ENCODE results near the gene UGGT1.

UGGT1 gene

GRCh38 chr2:128103407-128103806, 12.4 kb downstream of the UGGT1 start:
- Histone ChIP-seq H3K4me3 (ENCODE audit: insufficient read depth in 1 of 2, low read depth in 1 of 2, low read length in 2 of 2) (no peak overlapping the region), H3K27ac (ENCODE audit: low read length, poor library complexity, severe bottlenecking) (no peak overlapping the region), H3K9me3 (ENCODE audit: control insufficient read depth, low read length) (no peaks in the 10 kb centered on the region), H3K18ac (ENCODE audit: low read depth in 1 of 2, low read length in 2 of 2) (no peak overlapping the region), H3K23ac (ENCODE audit: low read length in 2 of 2) (no peak overlapping the region), H2BK15ac (ENCODE audit: low read depth, poor library complexity, severe bottlenecking) (no peak overlapping the region), H2BK120ac (ENCODE audit: low read depth, low read length) (no peak overlapping the region), H4K8ac (ENCODE audit: low read length) (no peak overlapping the region), H3K36me3 (ENCODE audit: control insufficient read depth in 1 of 2, insufficient read depth in 2 of 2, low read depth in 1 of 2, low read length in 2 of 2) (peaks cover 13 to 61% of the 10 kb centered on the region in 2 experiments), H3K4ac (ENCODE audit: low read depth in 1 of 2, low read length in 2 of 2) (no peak overlapping the region), H2BK5ac (ENCODE audit: low read depth, low read length, poor library complexity, severe bottlenecking) (no peak overlapping the region), H3K27me3 (ENCODE audit: control insufficient read depth in 1 of 2, insufficient read depth in 1 of 2, low read length in 2 of 2) (no peaks in the 10 kb centered on the region), H4K91ac (ENCODE audit: low read length) (no peak overlapping the region), H3K9ac (ENCODE audit: low read length) (no peak overlapping the region), H2AK5ac (ENCODE audit: low read length, severe bottlenecking) (no peak overlapping the region), H2AFZ (ENCODE audit: low read depth, low read length) (no peak overlapping the region), H2BK12ac (ENCODE audit: low read length in 2 of 2) (no peak overlapping the region), H3K14ac (ENCODE audit: low read length in 2 of 2) (no peak overlapping the region), H3K4me1 (ENCODE audit: control insufficient read depth, insufficient read depth, low read depth, low read length) (no peaks in the 10 kb centered on the region), H3K4me2 (ENCODE audit: low read length, poor library complexity, severe bottlenecking) (no peak overlapping the region), H3K79me1 (replicated peaks; ENCODE audit: low read length, poor library complexity, severe bottlenecking) (peaks cover 16% of the 10 kb centered on the region)
- no peak for DNase-seq
- no CpG with 5 or more reads among the region's 1 CpG for WGBS

GRCh38 chr2:128105072-128105471, 14.1 kb downstream of the UGGT1 start:
- Histone ChIP-seq H3K4me2 (ENCODE audit: low read length, poor library complexity, severe bottlenecking) (no peak overlapping the region), H3K4ac (ENCODE audit: low read depth in 1 of 2, low read length in 2 of 2) (no peak overlapping the region), H2BK12ac (ENCODE audit: low read length in 2 of 2) (no peak overlapping the region), H3K36me3 (ENCODE audit: control insufficient read depth in 1 of 2, insufficient read depth in 2 of 2, low read depth in 1 of 2, low read length in 2 of 2) (peaks cover 15 to 62% of the 10 kb centered on the region in 2 experiments), H3K4me1 (ENCODE audit: control insufficient read depth, insufficient read depth, low read depth, low read length) (no peaks in the 10 kb centered on the region), H4K91ac (ENCODE audit: low read length) (no peak overlapping the region), H3K18ac (ENCODE audit: low read depth in 1 of 2, low read length in 2 of 2) (no peak overlapping the region), H2BK5ac (ENCODE audit: low read depth, low read length, poor library complexity, severe bottlenecking) (no peak overlapping the region), H4K8ac (ENCODE audit: low read length) (no peak overlapping the region), H3K4me3 (ENCODE audit: insufficient read depth in 1 of 2, low read depth in 1 of 2, low read length in 2 of 2) (no peak overlapping the region), H3K79me1 (replicated peaks; ENCODE audit: low read length, poor library complexity, severe bottlenecking) (peaks cover 16% of the 10 kb centered on the region), H3K9ac (ENCODE audit: low read length) (no peak overlapping the region), H2BK15ac (ENCODE audit: low read depth, poor library complexity, severe bottlenecking) (no peak overlapping the region), H3K27me3 (ENCODE audit: control insufficient read depth in 1 of 2, insufficient read depth in 1 of 2, low read length in 2 of 2) (no peaks in the 10 kb centered on the region), H3K14ac (ENCODE audit: low read length in 2 of 2) (no peak overlapping the region), H2BK120ac (ENCODE audit: low read depth, low read length) (no peak overlapping the region), H2AFZ (ENCODE audit: low read depth, low read length) (no peak overlapping the region), H2AK5ac (ENCODE audit: low read length, severe bottlenecking) (no peak overlapping the region), H3K27ac (ENCODE audit: low read length, poor library complexity, severe bottlenecking) (no peak overlapping the region), H3K23ac (ENCODE audit: low read length in 2 of 2) (no peak overlapping the region), H3K9me3 (ENCODE audit: control insufficient read depth, low read length) (no peaks in the 10 kb centered on the region)
- WGBS, result 100% methylated on average over 3 of the region's 4 CpGs
- no peak for DNase-seq

GRCh38 chr2:128108166-128108565, 17.2 kb downstream of the UGGT1 start:
- H4K8ac ChIP-seq (ENCODE audit: low read length), result no peak overlapping the region
- H3K4ac ChIP-seq (ENCODE audit: low read depth in 1 of 2, low read length in 2 of 2), result no peak overlapping the region
- H2AFZ ChIP-seq (ENCODE audit: low read depth, low read length), result no peak overlapping the region
- H3K4me1 ChIP-seq (ENCODE audit: control insufficient read depth, insufficient read depth, low read depth, low read length), result no peaks in the 10 kb centered on the region
- no peak overlapping the region for H2BK12ac ChIP-seq (ENCODE audit: low read length in 2 of 2)
- 71% methylated on average over 1 of the region's 1 CpG for WGBS
- peaks cover 22% of the 10 kb centered on the region for H3K79me1 ChIP-seq (replicated peaks; ENCODE audit: low read length, poor library complexity, severe bottlenecking)
- no peak overlapping the region for H2BK15ac ChIP-seq (ENCODE audit: low read depth, poor library complexity, severe bottlenecking)
- no peak overlapping the region for H3K18ac ChIP-seq (ENCODE audit: low read depth in 1 of 2, low read length in 2 of 2)
- no peak overlapping the region for H3K23ac ChIP-seq (ENCODE audit: low read length in 2 of 2)
- no peak for DNase-seq
- H3K27ac ChIP-seq (ENCODE audit: low read length, poor library complexity, severe bottlenecking), result no peak overlapping the region
- H3K4me3 ChIP-seq (ENCODE audit: insufficient read depth in 1 of 2, low read depth in 1 of 2, low read length in 2 of 2), result no peak overlapping the region
- no peak overlapping the region for H3K9ac ChIP-seq (ENCODE audit: low read length)
- peaks cover 22 to 57% of the 10 kb centered on the region in 2 experiments for H3K36me3 ChIP-seq (ENCODE audit: control insufficient read depth in 1 of 2, insufficient read depth in 2 of 2, low read depth in 1 of 2, low read length in 2 of 2)
- no peak overlapping the region for H2BK120ac ChIP-seq (ENCODE audit: low read depth, low read length)
- no peak overlapping the region for H4K91ac ChIP-seq (ENCODE audit: low read length)
- H3K27me3 ChIP-seq (ENCODE audit: control insufficient read depth in 1 of 2, insufficient read depth in 1 of 2, low read length in 2 of 2), result no peaks in the 10 kb centered on the region
- no peak overlapping the region for H3K14ac ChIP-seq (ENCODE audit: low read length in 2 of 2)
- no peaks in the 10 kb centered on the region for H3K9me3 ChIP-seq (ENCODE audit: control insufficient read depth, low read length)
- no peak overlapping the region for H2BK5ac ChIP-seq (ENCODE audit: low read depth, low read length, poor library complexity, severe bottlenecking)
- no peak overlapping the region for H3K4me2 ChIP-seq (ENCODE audit: low read length, poor library complexity, severe bottlenecking)
- H2AK5ac ChIP-seq (ENCODE audit: low read length, severe bottlenecking), result no peak overlapping the region

- Histone ChIP-seq H3K23ac (ENCODE audit: low read length in 2 of 2) (no peak overlapping the region), H3K4me2 (ENCODE audit: low read length, poor library complexity, severe bottlenecking) (no peak overlapping the region), H2BK120ac (ENCODE audit: low read depth, low read length) (no peak overlapping the region), H3K4ac (ENCODE audit: low read depth in 1 of 2, low read length in 2 of 2) (no peak overlapping the region), H3K79me1 (replicated peaks; ENCODE audit: low read length, poor library complexity, severe bottlenecking) (peaks cover 22% of the 10 kb centered on the region), H3K4me1 (ENCODE audit: control insufficient read depth, insufficient read depth, low read depth, low read length) (no peaks in the 10 kb centered on the region), H2BK15ac (ENCODE audit: low read depth, poor library complexity, severe bottlenecking) (no peak overlapping the region), H3K9ac (ENCODE audit: low read length) (no peak overlapping the region), H3K4me3 (ENCODE audit: insufficient read depth in 1 of 2, low read depth in 1 of 2, low read length in 2 of 2) (no peak overlapping the region), H3K27me3 (ENCODE audit: control insufficient read depth in 1 of 2, insufficient read depth in 1 of 2, low read length in 2 of 2) (no peaks in the 10 kb centered on the region), H3K36me3 (ENCODE audit: control insufficient read depth in 1 of 2, insufficient read depth in 2 of 2, low read depth in 1 of 2, low read length in 2 of 2) (peaks cover 22 to 53% of the 10 kb centered on the region in 2 experiments), H3K9me3 (ENCODE audit: control insufficient read depth, low read length) (no peaks in the 10 kb centered on the region), H3K18ac (ENCODE audit: low read depth in 1 of 2, low read length in 2 of 2) (no peak overlapping the region), H3K27ac (ENCODE audit: low read length, poor library complexity, severe bottlenecking) (no peak overlapping the region), H4K8ac (ENCODE audit: low read length) (no peak overlapping the region), H2AFZ (ENCODE audit: low read depth, low read length) (no peak overlapping the region), H3K14ac (ENCODE audit: low read length in 2 of 2) (no peak overlapping the region), H2BK12ac (ENCODE audit: low read length in 2 of 2) (no peak overlapping the region), H4K91ac (ENCODE audit: low read length) (no peak overlapping the region), H2BK5ac (ENCODE audit: low read depth, low read length, poor library complexity, severe bottlenecking) (no peak overlapping the region), H2AK5ac (ENCODE audit: low read length, severe bottlenecking) (no peak overlapping the region)
- WGBS, result 100% methylated on average over 2 of the region's 4 CpGs
- DNase-seq, result no peak
These were observed 18.2 kb downstream of the UGGT1 start for GRCh38 chr2:128109243-128109642.

All from mesenchymal stem cell (in vitro differentiated cells and primary cell).